D341Med (cell line): ENCODE results near the gene PSMF1.

Experiments
- DNase-seq: peaks from one replicate; pipeline ENCODE4 v3.0.0; 2012; ENCODE audit warnings: low spot score

PSMF1 gene

GRCh38 chr20:1190847-1191246 lies 72.4 kb downstream of the PSMF1 start:
- no peak for DNase-seq

GRCh38 chr20:1191299-1191698 lies 72.9 kb downstream of the PSMF1 start:
- no peak for DNase-seq

GRCh38 chr20:1195226-1195625 lies 76.8 kb downstream of the PSMF1 start:
- DNase-seq: no peak

GRCh38 chr20:1196634-1197033 lies 78.2 kb downstream of the PSMF1 start:
- no peak for DNase-seq

GRCh38 chr20:1197801-1198200 lies 79.4 kb downstream of the PSMF1 start:
- no peak for DNase-seq

- no peak for DNase-seq
These were observed 80.3 kb downstream of the PSMF1 start for GRCh38 chr20:1198751-1199150.

GRCh38 chr20:1199212-1199873 lies 80.9 kb downstream of the PSMF1 start:
- no peak for DNase-seq

GRCh38 chr20:1199964-1200363 lies 81.6 kb downstream of the PSMF1 start:
- DNase-seq: no peak

- no peak for DNase-seq
These were observed 84.5 kb downstream of the PSMF1 start, which contains the start of gene C20orf202 for GRCh38 chr20:1202762-1203504. C20orf202 (plus strand) TSS chr20:1203454; CDS start chr20:1203586, 132 bp downstream.

- no peak for DNase-seq
These were observed 85.2 kb downstream of the PSMF1 start for GRCh38 chr20:1203630-1204029.

- no peak for DNase-seq
These were observed 85.7 kb downstream of the PSMF1 start for GRCh38 chr20:1204113-1204512.

- DNase-seq: no peak
These were observed 86.2 kb downstream of the PSMF1 start for GRCh38 chr20:1204576-1204975.

GRCh38 chr20:1205802-1206201 lies 87.4 kb downstream of the PSMF1 start:
- no peak for DNase-seq

GRCh38 chr20:1206366-1207148 lies 88.2 kb downstream of the PSMF1 start:
- DNase-seq: no peak

GRCh38 chr20:1207293-1207878 lies 89.0 kb downstream of the PSMF1 start:
- DNase-seq: no peak

GRCh38 chr20:1209447-1210387 lies 91.3 kb downstream of the PSMF1 start:
- no peak for DNase-seq

GRCh38 chr20:1210501-1210900 lies 92.1 kb downstream of the PSMF1 start:
- DNase-seq: no peak

GRCh38 chr20:1212023-1212422 lies 93.6 kb downstream of the PSMF1 start:
- DNase-seq: no peak

- DNase-seq: peak; percentile 81
These were observed 94.4 kb downstream of the PSMF1 start for GRCh38 chr20:1212607-1213396.

GRCh38 chr20:1214838-1215261 lies 96.4 kb downstream of the PSMF1 start:
- no peak for DNase-seq
